Suprapubic skin (tissue), 4 donors: Measurements from ENCODE around the gene MBP.
"Not testable (repeated sequence)": the region's sequence is repeated elsewhere in the genome, so short reads cannot be mapped to it uniquely, and the experiment has no call there.

Experiments
- CTCF ChIP-seq, 2 donors: fragments of 200-600 bp in 1 of 2; fragments of 450-650 bp in 1 of 2; sonication (generic) in 1 of 2; IDR thresholded peaks; one replicate each; pipeline ENCODE4 v1.5.1; 2016 to 2019; ENCODE audit warnings: antibody characterized with exemption in 2 of 2, mild to moderate bottlenecking in 1 of 2, moderate library complexity in 1 of 2
- POLR2A ChIP-seq, 2 donors: fragments of 450-650 bp; IDR thresholded peaks; one replicate each; pipeline ENCODE4 v1.6.1; 2017; ENCODE audit warnings: antibody characterized with exemption in 2 of 2, mild to moderate bottlenecking in 2 of 2, moderate library complexity in 2 of 2
- POLR2AphosphoS5 ChIP-seq, 3 donors: sonication (generic); formaldehyde crosslinking; IDR thresholded peaks; one replicate each; pipeline ENCODE4 v1.6.1; 2017; ENCODE audit warnings: antibody characterized with exemption in 3 of 3

- TF ChIP-seq CTCF, POLR2AphosphoS5, POLR2A (IDR thresholded peaks at IDR 0.05): not testable (repeated sequence)
Measured at GRCh38 chr18:76967299-76967698, 165.3 kb downstream of the MBP start.
